Lower leg skin (tissue), 3 donors: ENCODE results near the gene RBFOX2.

Experiments
- CTCF ChIP-seq, 3 donors: fragments of 450-650 bp; IDR thresholded peaks; one replicate each; pipeline ENCODE4 v1.5.1; 2016; ENCODE audit warnings: antibody characterized with exemption in 3 of 3, mild to moderate bottlenecking in 3 of 3, moderate library complexity in 2 of 3
- POLR2A ChIP-seq, 2 donors: fragments of 450-650 bp; IDR thresholded peaks; one replicate each; pipeline ENCODE4 v1.6.1; 2016 to 2017; ENCODE audit warnings: antibody characterized with exemption in 2 of 2, mild to moderate bottlenecking in 1 of 2, moderate library complexity in 1 of 2

- no peak for TF ChIP-seq CTCF (IDR thresholded peaks at IDR 0.05)
- TF ChIP-seq POLR2A (IDR thresholded peaks at IDR 0.05) = no peak
Measured at GRCh38 chr22:35726933-35727332, 301.7 kb downstream of the RBFOX2 start.
